Measurements from ENCODE around the gene FGD3. TPM values are rescaled to one million over a fixed set of nuclear protein-coding genes. Genes with fewer than 3 reads are reported as not detected.

FGD3 gene
- total and polyA plus RNA-seq, 2 donors (not counting 1 experiment from before 2014, with no cell fraction given), result 130 to 134 TPM

DNA sequence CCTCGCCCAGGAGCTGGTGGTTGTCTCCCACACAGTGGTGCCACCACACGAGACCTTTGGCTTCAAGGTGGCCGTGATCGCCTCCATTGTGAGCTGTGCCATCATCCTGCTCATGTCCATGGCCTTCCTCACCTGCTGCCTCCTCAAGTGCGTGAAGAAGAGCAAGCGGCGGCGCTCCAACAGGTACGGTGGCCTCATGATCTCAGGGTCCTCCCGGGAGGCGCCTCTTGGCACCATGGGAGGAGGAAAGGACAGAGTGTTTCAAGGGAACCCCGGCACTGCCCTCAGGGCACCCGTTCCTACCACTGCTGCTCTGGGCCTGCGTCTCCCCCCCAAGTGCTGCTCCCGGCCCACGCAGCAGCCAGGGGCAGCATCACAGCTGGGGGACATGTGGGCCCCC lies 130.5 kb downstream of the FGD3 start:
- ATAC-seq (ENCODE audit: low read depth), result no peak
- Histone ChIP-seq H3K4me3 (ENCODE audit: control extremely low read depth in 1 of 5, extremely low read depth in 1 of 5, insufficient read depth in 1 of 5, low read depth in 2 of 5, low read length in 4 of 5) (no peak overlapping the region), H3K4me1 (ENCODE audit: control insufficient read depth in 2 of 2, insufficient read depth in 2 of 2, low read length in 2 of 2) (peaks cover 0 to under 1% of the 10 kb centered on the region in 2 donors), H2AFZ (ENCODE audit: insufficient read depth, low read depth, low read length, poor library complexity, severe bottlenecking) (no peak overlapping the region), H3K36me3 (replicated peaks in 1 of 2; ENCODE audit: control extremely low read depth in 1 of 2, control insufficient read depth in 1 of 2, extremely low read depth in 1 of 2, insufficient read depth in 2 of 2, low read length in 1 of 2) (peaks cover 1 to 44% of the 10 kb centered on the region in 2 experiments), H3K27me3 (replicated peaks in 1 of 4; ENCODE audit: control extremely low read depth in 1 of 4, control insufficient read depth in 3 of 4, insufficient read depth in 4 of 4, low read length in 3 of 4) (no peaks in the 10 kb centered on the region), H3K79me2 (ENCODE audit: control insufficient read depth, insufficient read depth, low read length) (peaks cover 34% of the 10 kb centered on the region), H3K4me2 (replicated peaks; ENCODE audit: low read depth, low read length, poor library complexity, severe bottlenecking) (no peak overlapping the region), H4K20me1 (ENCODE audit: control insufficient read depth, insufficient read depth, low read length, poor library complexity, severe bottlenecking) (peaks cover 25% of the 10 kb centered on the region), H3K9ac (ENCODE audit: low read length) (no peak overlapping the region), H3K27ac (ENCODE audit: low read length in 2 of 2) (no peak overlapping the region), H3K9me3 (ENCODE audit: control extremely low read depth in 1 of 3, control insufficient read depth in 2 of 3, insufficient read depth in 1 of 3, low read length in 2 of 3) (no peaks in the 10 kb centered on the region)
- ChIA-PET POLR2A (no interaction called here), CTCF (no interaction called here)
- Mint-ChIP-seq H3K9me3 (ENCODE audit: insufficient read depth) (no peaks in the 10 kb centered on the region), H3K27me3 (no peaks in the 10 kb centered on the region), H3K4me1 (peaks cover 4% of the 10 kb centered on the region), H3K4me3 (no peak overlapping the region), H3K27ac (no peak overlapping the region)
- TF ChIP-seq, protein P1, sequence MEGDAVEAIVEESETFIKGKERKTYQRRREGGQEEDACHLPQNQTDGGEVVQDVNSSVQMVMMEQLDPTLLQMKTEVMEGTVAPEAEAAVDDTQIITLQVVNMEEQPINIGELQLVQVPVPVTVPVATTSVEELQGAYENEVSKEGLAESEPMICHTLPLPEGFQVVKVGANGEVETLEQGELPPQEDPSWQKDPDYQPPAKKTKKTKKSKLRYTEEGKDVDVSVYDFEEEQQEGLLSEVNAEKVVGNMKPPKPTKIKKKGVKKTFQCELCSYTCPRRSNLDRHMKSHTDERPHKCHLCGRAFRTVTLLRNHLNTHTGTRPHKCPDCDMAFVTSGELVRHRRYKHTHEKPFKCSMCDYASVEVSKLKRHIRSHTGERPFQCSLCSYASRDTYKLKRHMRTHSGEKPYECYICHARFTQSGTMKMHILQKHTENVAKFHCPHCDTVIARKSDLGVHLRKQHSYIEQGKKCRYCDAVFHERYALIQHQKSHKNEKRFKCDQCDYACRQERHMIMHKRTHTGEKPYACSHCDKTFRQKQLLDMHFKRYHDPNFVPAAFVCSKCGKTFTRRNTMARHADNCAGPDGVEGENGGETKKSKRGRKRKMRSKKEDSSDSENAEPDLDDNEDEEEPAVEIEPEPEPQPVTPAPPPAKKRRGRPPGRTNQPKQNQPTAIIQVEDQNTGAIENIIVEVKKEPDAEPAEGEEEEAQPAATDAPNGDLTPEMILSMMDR (IDR thresholded peaks at IDR 0.05), result no peak
- no peak for TF ChIP-seq EZH2 (IDR thresholded peaks at IDR 0.05; ENCODE audit: borderline replicate concordance, insufficient read depth, low read depth, low read length, poor library complexity, severe bottlenecking)
- DNase-seq, result no peak
- intact Hi-C loops (cut with micrococcal nuclease), result no loop called here
- 98% methylated on average over 16 of the region's 16 CpGs for WGBS (ENCODE audit: insufficient coverage)

DNA sequence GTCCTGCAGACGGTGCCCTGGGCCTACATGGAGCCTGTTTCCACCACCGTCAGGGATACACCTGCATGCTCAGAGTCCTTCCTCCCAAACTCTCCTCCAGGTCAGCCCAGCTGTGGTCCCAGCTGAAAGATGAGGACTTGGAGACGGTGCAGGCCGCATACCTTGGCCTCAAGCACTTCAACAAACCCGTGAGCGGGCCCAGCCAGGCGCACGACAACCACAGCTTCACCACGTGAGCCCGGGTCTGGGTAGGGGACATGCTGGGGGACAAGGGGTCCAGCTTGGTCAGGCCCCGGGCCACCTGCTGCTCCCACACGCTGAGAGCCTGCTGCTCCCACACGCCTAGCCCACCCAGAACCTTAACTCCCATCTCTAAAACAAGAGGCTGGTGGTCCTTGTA lies 132.0 kb downstream of the FGD3 start:
- DNase-seq (no peak), ATAC-seq (ENCODE audit: low read depth) (no peak)
- H3K79me2 ChIP-seq (ENCODE audit: control insufficient read depth, insufficient read depth, low read length), result peaks cover 22% of the 10 kb centered on the region
- TF ChIP-seq, protein P1 (IDR thresholded peaks at IDR 0.05), result no peak
- no peak for TF ChIP-seq EZH2 (IDR thresholded peaks at IDR 0.05; ENCODE audit: borderline replicate concordance, insufficient read depth, low read depth, low read length, poor library complexity, severe bottlenecking)
- 92% methylated on average over 13 of the region's 13 CpGs for WGBS (ENCODE audit: insufficient coverage)
- peaks cover 1 to 60% of the 10 kb centered on the region in 2 experiments for H3K36me3 ChIP-seq (replicated peaks in 1 of 2; ENCODE audit: control extremely low read depth in 1 of 2, control insufficient read depth in 1 of 2, extremely low read depth in 1 of 2, insufficient read depth in 2 of 2, low read length in 1 of 2)
- Mint-ChIP-seq H3K27me3 (no peaks in the 10 kb centered on the region), H3K9me3 (ENCODE audit: insufficient read depth) (no peaks in the 10 kb centered on the region), H3K27ac (no peak overlapping the region), H3K4me1 (peaks cover 1% of the 10 kb centered on the region), H3K4me3 (no peak overlapping the region)
- no peak overlapping the region for H3K27ac ChIP-seq (ENCODE audit: low read length in 2 of 2)
- no peak overlapping the region for H2AFZ ChIP-seq (ENCODE audit: insufficient read depth, low read depth, low read length, poor library complexity, severe bottlenecking)
- H3K9me3 ChIP-seq (ENCODE audit: control extremely low read depth in 1 of 3, control insufficient read depth in 2 of 3, insufficient read depth in 1 of 3, low read length in 2 of 3), result no peaks in the 10 kb centered on the region
- no peak overlapping the region for H3K4me2 ChIP-seq (replicated peaks; ENCODE audit: low read depth, low read length, poor library complexity, severe bottlenecking)
- POLR2A ChIA-PET, result interaction anchor here (0.6 to 0.7 kb wide), 2 partner anchors 15 to 122 kb away, joined by 3 to 5 read pairs; no protein-coding TSS in a partner anchor
- CTCF ChIA-PET, result interaction anchor here (1.3 kb wide), 1 partner anchor 126 kb away, joined by 3 read pairs; no protein-coding TSS in a partner anchor
- H4K20me1 ChIP-seq (ENCODE audit: control insufficient read depth, insufficient read depth, low read length, poor library complexity, severe bottlenecking), result peaks cover 22% of the 10 kb centered on the region
- intact Hi-C loops (cut with micrococcal nuclease), result no loop called here
- H3K4me1 ChIP-seq (ENCODE audit: control insufficient read depth in 2 of 2, insufficient read depth in 2 of 2, low read length in 2 of 2), result no peaks in the 10 kb centered on the region
- H3K9ac ChIP-seq (ENCODE audit: low read length), result no peak overlapping the region
- no peak overlapping the region for H3K4me3 ChIP-seq (ENCODE audit: control extremely low read depth in 1 of 5, extremely low read depth in 1 of 5, insufficient read depth in 1 of 5, low read depth in 2 of 5, low read length in 4 of 5)
- no peaks in the 10 kb centered on the region for H3K27me3 ChIP-seq (replicated peaks in 1 of 4; ENCODE audit: control extremely low read depth in 1 of 4, control insufficient read depth in 3 of 4, insufficient read depth in 4 of 4, low read length in 3 of 4)

All from B cell (primary cell).